Astrocyte (in vitro differentiated cells and primary cell): ENCODE results near the gene PTPRM.

Experiments
- CTCF ChIP-seq: IDR thresholded peaks from 2 replicates; pipeline ENCODE4 v1.5.1; 2011; ENCODE audit warnings: low read depth, mild to moderate bottlenecking, inconsistent platforms, low read length, moderate library complexity; ENCODE audit not compliant: insufficient read depth
- EZH2 ChIP-seq: IDR thresholded peaks from 2 replicates; pipeline ENCODE4 v1.6.1; 2012; ENCODE audit warnings: mild to moderate bottlenecking, low read length, inconsistent platforms; ENCODE audit not compliant: insufficient read depth

GRCh38 chr18:7604361-7604760, 37.2 kb downstream of the PTPRM start:
- TF ChIP-seq CTCF (no peak), EZH2 (no peak)
